IMR-90 (cell line): ENCODE results near the gene CERS6. TPM values are rescaled to one million over a fixed set of nuclear protein-coding genes. Genes with fewer than 3 reads are reported as not detected.

Experiments used
- ATAC-seq: fragments of 200-7000 bp; cut with Tn5 transposase; 2 replicates; pipeline ENCODE4 v1.9.1; 2020; ENCODE audit warnings: low read depth, mild to moderate bottlenecking, moderate library complexity
- BruUV-seq: library from RNA; stranded (reverse); fragments of 400-500 nt; replicated peaks from 2 replicates; lab custom pipeline; 2021; lab: Mats Ljungman, UMichigan
- CTCF ChIA-PET: fragments of 300-600 bp; formaldehyde crosslinking; extraction: SDS; loops from one replicate; lab custom pipeline; 2021; ENCODE audit warnings: antibody characterized with exemption; lab: Yijun Ruan, JAX
- POLR2A ChIA-PET: fragments of 300-600 bp; sonication (Branson Sonifier 250); formaldehyde crosslinking; loops from one replicate; lab custom pipeline; 2022; ENCODE audit warnings: antibody characterized with exemption; ENCODE audit not compliant: unreplicated experiment; lab: Charles Lee
- DNase-seq: peaks from one replicate; pipeline ENCODE4 v3.0.0; 2013
- H2AFZ ChIP-seq: replicated peaks from 2 replicates; pipeline ENCODE3; 2013; ENCODE audit warnings: low read length, mild to moderate bottlenecking; ENCODE audit not compliant: poor library complexity
- H2AK5ac ChIP-seq: 2 replicates; pipeline ENCODE4 v1.6.1; 2013; ENCODE audit warnings: low read depth, low read length, inconsistent platforms
- H2AK9ac ChIP-seq: replicated peaks from 2 replicates; pipeline ENCODE3; 2013; ENCODE audit warnings: mild to moderate bottlenecking, low read depth, low read length, moderate library complexity; ENCODE audit not compliant: poor library complexity
- H2BK120ac ChIP-seq: 2 replicates; pipeline ENCODE4 v1.6.1; 2013; ENCODE audit warnings: low read depth, low read length, inconsistent platforms
- H2BK15ac ChIP-seq: 3 replicates; pipeline ENCODE4 v1.6.1; 2013; ENCODE audit warnings: low read depth, low read length, inconsistent platforms
- H2BK20ac ChIP-seq: 2 replicates; pipeline ENCODE4 v1.6.1; 2013; ENCODE audit warnings: low read depth, mild to moderate bottlenecking, inconsistent platforms, low read length, moderate library complexity
- H2BK5ac ChIP-seq: 2 replicates; pipeline ENCODE4 v1.6.1; 2013; ENCODE audit warnings: mild to moderate bottlenecking, low read depth, low read length, inconsistent platforms; ENCODE audit not compliant: poor library complexity, severe bottlenecking
- H3K14ac ChIP-seq: replicated peaks from 2 replicates; pipeline ENCODE4 v1.6.1; 2013; ENCODE audit warnings: low read depth, low read length, inconsistent platforms
- H3K18ac ChIP-seq: 2 replicates; pipeline ENCODE4 v1.6.1; 2013; ENCODE audit warnings: low read depth, low read length, control low read depth
- H3K23ac ChIP-seq: 2 replicates; pipeline ENCODE4 v1.6.1; 2013; ENCODE audit warnings: low read depth, low read length, inconsistent platforms
- H3K27ac ChIP-seq: 2 replicates; pipeline ENCODE4 v1.5.1; 2013; ENCODE audit warnings: mild to moderate bottlenecking, control low read depth, low read length; ENCODE audit not compliant: insufficient read depth
- H3K27me3 ChIP-seq: 2 replicates; pipeline ENCODE4 v1.6.1; 2013; ENCODE audit warnings: low read length; ENCODE audit not compliant: control insufficient read depth, insufficient read depth
- H3K36me3 ChIP-seq: 2 replicates; pipeline ENCODE4 v1.6.1; 2013; ENCODE audit warnings: low read length, mixed read lengths; ENCODE audit not compliant: control insufficient read depth, insufficient read depth
- H3K4ac ChIP-seq: 2 replicates; pipeline ENCODE4 v1.6.1; 2013; ENCODE audit warnings: low read depth, low read length, inconsistent platforms
- H3K4me1 ChIP-seq: 2 replicates; pipeline ENCODE4 v1.6.1; 2013; ENCODE audit warnings: low read length, mixed read lengths; ENCODE audit not compliant: control insufficient read depth, insufficient read depth
- H3K4me2 ChIP-seq: 2 replicates; pipeline ENCODE4 v1.6.1; 2013; ENCODE audit warnings: low read depth, mild to moderate bottlenecking, control low read depth, low read length, moderate library complexity
- H3K4me3 ChIP-seq: 2 replicates; pipeline ENCODE4 v1.5.1; 2013; ENCODE audit warnings: low read depth, mild to moderate bottlenecking, control low read depth, low read length, moderate library complexity; ENCODE audit not compliant: insufficient read depth
- H3K56ac ChIP-seq: 2 replicates; pipeline ENCODE4 v1.6.1; 2013; ENCODE audit warnings: low read length, inconsistent platforms; ENCODE audit not compliant: insufficient read depth; ENCODE audit errors: extremely low read depth
- H3K79me1 ChIP-seq, 2 experiments: 2 replicates each; pipeline ENCODE4 v1.6.1; 2013; ENCODE audit warnings: low read length in 2 of 2, inconsistent platforms in 1 of 2, low read depth in 1 of 2
- H3K9ac ChIP-seq: 2 replicates; pipeline ENCODE4 v1.6.1; 2013; ENCODE audit warnings: low read depth, low read length, control low read depth
- H3K9me1 ChIP-seq: 2 replicates; pipeline ENCODE4 v1.6.1; 2013; ENCODE audit warnings: low read length, inconsistent platforms; ENCODE audit not compliant: insufficient read depth
- H3K9me3 ChIP-seq: 2 replicates; pipeline ENCODE4 v1.6.1; 2013; ENCODE audit warnings: low read length; ENCODE audit not compliant: control insufficient read depth, insufficient read depth
- H4K20me1 ChIP-seq: 2 replicates; pipeline ENCODE4 v1.6.1; 2013; ENCODE audit warnings: low read length, inconsistent platforms; ENCODE audit not compliant: insufficient read depth
- H4K5ac ChIP-seq: 2 replicates; pipeline ENCODE4 v1.6.1; 2013; ENCODE audit warnings: mild to moderate bottlenecking, low read depth, low read length, control low read depth
- H4K8ac ChIP-seq, 2 experiments: 2 replicates each; pipeline ENCODE4 v1.6.1; 2013; ENCODE audit warnings: low read depth in 2 of 2, low read length in 2 of 2, control low read depth in 1 of 2, inconsistent platforms in 1 of 2
- H4K91ac ChIP-seq: 2 replicates; pipeline ENCODE4 v1.6.1; 2013; ENCODE audit warnings: low read depth, low read length, inconsistent platforms; ENCODE audit not compliant: insufficient read depth
- FOS ChIP-seq: fragments of 150-350 bp; IDR thresholded peaks from 2 replicates; pipeline ENCODE4 v1.6.1; 2016; ENCODE audit warnings: low read depth, low read length
- POLR2A ChIP-seq: IDR thresholded peaks from 2 replicates; pipeline ENCODE4 v1.6.1; 2012; ENCODE audit warnings: mild to moderate bottlenecking, low read depth, low read length
- RAD21 ChIP-seq: IDR thresholded peaks from 2 replicates; pipeline ENCODE4 v1.6.1; 2012; ENCODE audit warnings: low read length, improper control_type of control experiment
- RCOR1 ChIP-seq: IDR thresholded peaks from 2 replicates; pipeline ENCODE4 v1.6.1; 2012; ENCODE audit warnings: mild to moderate bottlenecking, low read length, improper control_type of control experiment; ENCODE audit not compliant: insufficient replicate concordance
- dilution Hi-C: fragments of 300-500 bp; cut with HindIII; formaldehyde crosslinking; loops from one replicate; pipeline ENCODE4 v1.14.3; 2018; ENCODE audit warnings: low sequenced_read_pairs; ENCODE audit not compliant: unreplicated experiment
- in situ Hi-C: fragments of 300-500 bp; cut with MboI; formaldehyde crosslinking; loops from 3 replicates; pipeline ENCODE4 v1.14.3; 2019; ENCODE audit warnings: low sequenced_read_pairs, inconsistent platforms, mixed read lengths
- intact Hi-C: fragments of 100-400 bp; cut with micrococcal nuclease; formaldehyde crosslinking; loops from 2 replicates; pipeline ENCODE4 v1.10.0; 2022
- polyA plus RNA-seq, 3 experiments: library from polyadenylated mRNA; depleted of rRNA; stranded (reverse); fragments of >200 nt; gene quantifications; 2 replicates each; pipeline ENCODE4 v1.2.3, GENCODE V29; 2012; ENCODE audit warnings: low replicate concordance in 1 of 3
- total RNA-seq: library from RNA; depleted of rRNA; stranded (reverse); fragments of >200 nt; gene quantifications from 2 replicates; pipeline ENCODE4 v1.2.3, GENCODE V29; 2012

Gene CERS6
- total and polyA plus RNA-seq, 2 of the 4 experiments (the other 2 are of a cell fraction), result 2.1 to 5.7 TPM

GRCh38 chr2:168468354-168468753, 12.3 kb downstream of the CERS6 start:
- Histone ChIP-seq H3K4me3 (no peak overlapping the region), H2AK9ac (no peak overlapping the region), H4K8ac (no peak overlapping the region), H4K91ac (no peak overlapping the region), H4K20me1 (no peaks in the 10 kb centered on the region), H3K4ac (no peak overlapping the region), H2BK20ac (no peak overlapping the region), H3K36me3 (no peaks in the 10 kb centered on the region), H3K4me1 (no peaks in the 10 kb centered on the region), H2BK15ac (no peak overlapping the region), H3K27me3 (no peaks in the 10 kb centered on the region), H4K5ac (no peak overlapping the region), H3K9me3 (no peaks in the 10 kb centered on the region), H3K23ac (no peak overlapping the region), H2BK5ac (no peak overlapping the region), H2AK5ac (no peak overlapping the region), H3K14ac (no peak overlapping the region), H3K9ac (no peak overlapping the region), H3K4me2 (no peak overlapping the region), H3K18ac (no peak overlapping the region), H3K9me1 (no peaks in the 10 kb centered on the region), H3K56ac (no peak overlapping the region), H3K79me1 (no peaks in the 10 kb centered on the region), H2BK120ac (no peak overlapping the region), H2AFZ (no peak overlapping the region), H3K27ac (no peak overlapping the region)
- BruUV-seq, result no TSS peak
- dilution Hi-C loops (no loop called here), in situ Hi-C loops (no loop called here), intact Hi-C loops (no loop called here)
- DNase-seq, result no peak
- no peak for ATAC-seq
- TF ChIP-seq RCOR1, result no peak
- no peak for TF ChIP-seq POLR2A
- TF ChIP-seq RAD21, result no peak
- no peak for TF ChIP-seq FOS
- ChIA-PET CTCF (no interaction called here), POLR2A (no interaction called here)
